ENCODE results near the gene WIPF2.
"Not testable (repeated sequence)": the region's sequence is repeated elsewhere in the genome, so short reads cannot be mapped to it uniquely, and the experiment has no call there.

Gene WIPF2

GRCh38 chr17:40291281-40291664, 72.2 kb downstream of the WIPF2 start:
- DNase-seq (ENCODE audit: low read depth), result no peak
- no peak overlapping the region for H3K4me3 ChIP-seq (ENCODE audit: low read depth, low read length)
- no peak for TF ChIP-seq POLR2A (IDR thresholded peaks at IDR 0.05; ENCODE audit: extremely low read depth, insufficient read length)
- no peak for TF ChIP-seq MYC (IDR thresholded peaks at IDR 0.05; ENCODE audit: low read depth, low read length)
- TF ChIP-seq CTCF (IDR thresholded peaks at IDR 0.05; ENCODE audit: low read depth, low read length), result no peak
- TF ChIP-seq MAX (IDR thresholded peaks at IDR 0.05; ENCODE audit: low read depth, low read length), result no peak

GRCh38 chr17:40293363-40293762, 74.3 kb downstream of the WIPF2 start:
- TF ChIP-seq CTCF (IDR thresholded peaks at IDR 0.05; ENCODE audit: low read depth, low read length) (no peak), MYC (IDR thresholded peaks at IDR 0.05; ENCODE audit: low read depth, low read length) (no peak), MAX (IDR thresholded peaks at IDR 0.05; ENCODE audit: low read depth, low read length) (no peak), POLR2A (IDR thresholded peaks at IDR 0.05; ENCODE audit: extremely low read depth, insufficient read length) (no peak)
- no peak for DNase-seq (ENCODE audit: low read depth)
- peak overlapping the region; percentile 11 for H3K4me3 ChIP-seq (ENCODE audit: low read depth, low read length)

GRCh38 chr17:40295488-40296436, 76.7 kb downstream of the WIPF2 start:
- no peak for DNase-seq (ENCODE audit: low read depth)
- no peak overlapping the region for H3K4me3 ChIP-seq (ENCODE audit: low read depth, low read length)

GRCh38 chr17:40297511-40297910, 78.4 kb downstream of the WIPF2 start:
- no peak for DNase-seq (ENCODE audit: low read depth)
- no peak overlapping the region for H3K4me3 ChIP-seq (ENCODE audit: low read depth, low read length)
- no peak for TF ChIP-seq MAX (IDR thresholded peaks at IDR 0.05; ENCODE audit: low read depth, low read length)
- TF ChIP-seq POLR2A (IDR thresholded peaks at IDR 0.05; ENCODE audit: extremely low read depth, insufficient read length), result no peak
- TF ChIP-seq CTCF (IDR thresholded peaks at IDR 0.05; ENCODE audit: low read depth, low read length), result no peak
- TF ChIP-seq MYC (IDR thresholded peaks at IDR 0.05; ENCODE audit: low read depth, low read length), result no peak

More at GRCh38 chr17:40295488-40296436, 76.7 kb downstream of the WIPF2 start:
- TF ChIP-seq POLR2A (IDR thresholded peaks at IDR 0.05; ENCODE audit: extremely low read depth, insufficient read length), result no peak
- no peak for TF ChIP-seq CTCF (IDR thresholded peaks at IDR 0.05; ENCODE audit: low read depth, low read length)
- TF ChIP-seq MYC (IDR thresholded peaks at IDR 0.05; ENCODE audit: low read depth, low read length), result no peak

GRCh38 chr17:40298726-40299125, 79.6 kb downstream of the WIPF2 start:
- TF ChIP-seq CTCF (IDR thresholded peaks at IDR 0.05; ENCODE audit: low read depth, low read length), result no peak
- no peak overlapping the region for H3K4me3 ChIP-seq (ENCODE audit: low read depth, low read length)
- DNase-seq (ENCODE audit: low read depth), result no peak

- not testable (repeated sequence) for DNase-seq (ENCODE audit: low read depth); H3K4me3 ChIP-seq (ENCODE audit: low read depth, low read length)
Measured at GRCh38 chr17:40299159-40299757, 80.2 kb downstream of the WIPF2 start.

Measured in NB4 (cell line).